ENCODE results near the gene TMEM179. TPM values are rescaled to one million over a fixed set of nuclear protein-coding genes. Genes with fewer than 3 reads are reported as not detected.

Gene TMEM179
- total and polyA plus RNA-seq, 2 experiments from 2014 or later = 2.2 to 4.3 TPM

- H3K9me2 ChIP-seq (replicated peaks; ENCODE audit: insufficient read depth) = no peaks in the 10 kb centered on the region
- no peaks in the 10 kb centered on the region for H3K79me2 ChIP-seq
- WGBS (ENCODE audit: low lambda C conversion rate, missing lambda C conversion rate) = 86% methylated on average over 11 of the region's 11 CpGs
- H3K4me3 ChIP-seq = no peak overlapping the region
- DNase-seq (ENCODE audit: low spot score) = no peak
- H3K27me3 ChIP-seq = no peaks in the 10 kb centered on the region
- H3K27ac ChIP-seq = no peak overlapping the region
- H2AFZ ChIP-seq = no peak overlapping the region
- peaks cover 58% of the 10 kb centered on the region for H3K4me1 ChIP-seq (ENCODE audit: insufficient read depth)
- no peak overlapping the region for H3K4me2 ChIP-seq
- TF ChIP-seq CTCF (IDR thresholded peaks at IDR 0.05; ENCODE audit: poor library complexity) (no peak), EZH2phosphoT487 (IDR thresholded peaks at IDR 0.05; ENCODE audit: low read depth, severe bottlenecking, unreplicated experiment) (no peak), EZH2 (IDR thresholded peaks at IDR 0.05; ENCODE audit: borderline replicate concordance) (no peak)
- no peaks in the 10 kb centered on the region for H3K36me3 ChIP-seq (replicated peaks; ENCODE audit: insufficient read depth, low read depth)
- H4K20me1 ChIP-seq (ENCODE audit: insufficient read depth, poor library complexity, severe bottlenecking) = no peaks in the 10 kb centered on the region
- H3K9me3 ChIP-seq (ENCODE audit: low read depth) = no peaks in the 10 kb centered on the region
Observed at GRCh38 chr14:104572024-104572626, 32.4 kb downstream of the TMEM179 start.

- Histone ChIP-seq H3K4me3 (no peak overlapping the region), H3K79me2 (no peaks in the 10 kb centered on the region), H3K27me3 (no peaks in the 10 kb centered on the region), H3K27ac (no peak overlapping the region), H2AFZ (no peak overlapping the region), H3K9me3 (ENCODE audit: low read depth) (no peaks in the 10 kb centered on the region), H3K4me2 (no peak overlapping the region), H3K36me3 (replicated peaks; ENCODE audit: insufficient read depth, low read depth) (no peaks in the 10 kb centered on the region), H4K20me1 (ENCODE audit: insufficient read depth, poor library complexity, severe bottlenecking) (no peaks in the 10 kb centered on the region), H3K4me1 (ENCODE audit: insufficient read depth) (peaks cover 50% of the 10 kb centered on the region), H3K9me2 (replicated peaks; ENCODE audit: insufficient read depth) (no peaks in the 10 kb centered on the region)
- no peak for TF ChIP-seq CTCF (IDR thresholded peaks at IDR 0.05; ENCODE audit: poor library complexity)
- no peak for TF ChIP-seq EZH2 (IDR thresholded peaks at IDR 0.05; ENCODE audit: borderline replicate concordance)
- no peak for TF ChIP-seq EZH2phosphoT487 (IDR thresholded peaks at IDR 0.05; ENCODE audit: low read depth, severe bottlenecking, unreplicated experiment)
- DNase-seq (ENCODE audit: low spot score) = no peak
- 67% methylated on average over 13 of the region's 16 CpGs for WGBS (ENCODE audit: low lambda C conversion rate, missing lambda C conversion rate)
Observed at GRCh38 chr14:104571246-104571645, 33.3 kb downstream of the TMEM179 start.

- 63% methylated on average over 10 of the region's 10 CpGs for WGBS (ENCODE audit: low lambda C conversion rate, missing lambda C conversion rate)
- Histone ChIP-seq H3K27me3 (peaks cover 7% of the 10 kb centered on the region), H3K4me1 (ENCODE audit: insufficient read depth) (peaks cover 33% of the 10 kb centered on the region), H2AFZ (no peak overlapping the region), H3K4me3 (no peak overlapping the region), H4K20me1 (ENCODE audit: insufficient read depth, poor library complexity, severe bottlenecking) (no peaks in the 10 kb centered on the region), H3K36me3 (replicated peaks; ENCODE audit: insufficient read depth, low read depth) (no peaks in the 10 kb centered on the region), H3K9me2 (replicated peaks; ENCODE audit: insufficient read depth) (no peaks in the 10 kb centered on the region), H3K9me3 (ENCODE audit: low read depth) (no peaks in the 10 kb centered on the region), H3K27ac (no peak overlapping the region), H3K79me2 (no peaks in the 10 kb centered on the region), H3K4me2 (no peak overlapping the region)
- no peak for DNase-seq (ENCODE audit: low spot score)
- TF ChIP-seq CTCF (IDR thresholded peaks at IDR 0.05; ENCODE audit: poor library complexity) = no peak
- no peak for TF ChIP-seq EZH2 (IDR thresholded peaks at IDR 0.05; ENCODE audit: borderline replicate concordance)
- TF ChIP-seq EZH2phosphoT487 (IDR thresholded peaks at IDR 0.05; ENCODE audit: low read depth, severe bottlenecking, unreplicated experiment) = no peak
Observed at GRCh38 chr14:104569435-104569834, 35.1 kb downstream of the TMEM179 start.
